GM21529 (cell line): ENCODE data around the gene PPM1F.
"Not testable (repeated sequence)": the region's sequence is repeated elsewhere in the genome, so short reads cannot be mapped to it uniquely, and the experiment has no call there.

ENCODE experiments used
- ATAC-seq: cut with Tn5 transposase; IDR thresholded peaks from one replicate; pipeline ENCODE4 v1.9.1; 2021; ENCODE audit not compliant: unreplicated experiment

PPM1F gene

GRCh38 chr22:21921729-21922128, 30.9 kb downstream of the PPM1F start:
- ATAC-seq: no peak

- no peak for ATAC-seq
These were observed 31.4 kb downstream of the PPM1F start for GRCh38 chr22:21921184-21921721.

- no peak for ATAC-seq
These were observed 32.1 kb downstream of the PPM1F start for GRCh38 chr22:21920341-21921183.

GRCh38 chr22:21919526-21920307, 32.9 kb downstream of the PPM1F start:
- ATAC-seq: no peak

- ATAC-seq: no peak
These were observed 34.0 kb downstream of the PPM1F start for GRCh38 chr22:21918466-21919185.

- no peak for ATAC-seq
These were observed 34.7 kb downstream of the PPM1F start for GRCh38 chr22:21917959-21918261.

- ATAC-seq: no peak
These were observed 35.3 kb downstream of the PPM1F start for GRCh38 chr22:21917181-21917958.

- ATAC-seq: no peak
These were observed 36.2 kb downstream of the PPM1F start for GRCh38 chr22:21916309-21916918.

- ATAC-seq: no peak
These were observed 36.9 kb downstream of the PPM1F start for GRCh38 chr22:21915624-21916308.

- not testable (repeated sequence) for ATAC-seq
These were observed 38.5 kb downstream of the PPM1F start for GRCh38 chr22:21914033-21914642.

GRCh38 chr22:21910367-21910766, 42.3 kb downstream of the PPM1F start:
- not testable (repeated sequence) for ATAC-seq

GRCh38 chr22:21909871-21910270, 42.8 kb downstream of the PPM1F start:
- no peak for ATAC-seq

GRCh38 chr22:21907638-21908522, 44.8 kb downstream of the PPM1F start:
- ATAC-seq: no peak

GRCh38 chr22:21905234-21905633, 47.4 kb downstream of the PPM1F start:
- ATAC-seq: not testable (repeated sequence)

- ATAC-seq: no peak
These were observed 48.3 kb downstream of the PPM1F start for GRCh38 chr22:21904250-21904789.

- no peak for ATAC-seq
These were observed 49.4 kb downstream of the PPM1F start for GRCh38 chr22:21903283-21903682.

GRCh38 chr22:21902296-21903087, 50.2 kb downstream of the PPM1F start:
- no peak for ATAC-seq
